SK-N-MC (cell line): ENCODE measurements around the gene SUV39H2.

Source experiments
- EZH2 ChIP-seq: fragments of 200-600 bp; sonication (generic); IDR thresholded peaks from one replicate; pipeline ENCODE4 v1.6.1; 2017; ENCODE audit warnings: antibody characterized with exemption
- FOXP2 ChIP-seq: optimal IDR thresholded peaks from 2 replicates; pipeline ENCODE3; 2011; ENCODE audit warnings: mild to moderate bottlenecking, moderate library complexity; ENCODE audit not compliant: insufficient read depth; ENCODE audit errors: extremely low read length, control extremely low read depth
- POLR2AphosphoS5 ChIP-seq: IDR thresholded peaks from 2 replicates; pipeline ENCODE4 v1.6.1; 2012; ENCODE audit warnings: mild to moderate bottlenecking, low read depth, low read length, borderline replicate concordance

DNA sequence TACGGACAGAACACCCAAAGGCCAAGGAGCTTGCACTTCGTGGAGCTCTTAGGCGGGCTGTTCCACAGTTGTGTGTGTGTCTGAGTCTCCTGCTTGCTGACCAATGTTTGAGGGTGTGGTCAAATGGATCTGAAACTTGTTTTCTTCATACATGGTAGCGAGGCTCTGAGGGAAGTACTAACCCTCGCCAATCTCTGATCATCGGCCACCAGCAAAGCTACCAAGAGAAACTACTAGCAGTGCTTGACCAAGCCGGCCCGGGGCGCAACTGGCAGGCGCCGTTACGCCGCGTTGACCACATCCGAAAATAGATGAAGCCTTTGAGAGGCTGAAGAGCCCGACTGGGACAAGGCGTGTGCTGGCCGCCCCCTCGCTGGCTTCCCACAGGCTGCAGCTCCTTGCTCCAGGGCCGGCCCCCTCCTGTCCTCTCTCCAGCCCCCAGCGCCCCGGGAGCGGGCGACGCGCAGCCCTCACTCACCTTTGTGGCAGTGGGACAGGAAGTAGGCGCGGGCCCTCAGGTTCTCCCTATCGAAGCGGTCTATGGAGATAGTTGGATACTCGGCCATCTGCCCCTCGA is 74.8 kb downstream of the SUV39H2 start:
- TF ChIP-seq EZH2 (no peak), POLR2AphosphoS5 (no peak), FOXP2 (no peak)
